ENCODE data around the gene FTCDNL1. TPM values are rescaled to one million over a fixed set of nuclear protein-coding genes. Genes with fewer than 3 reads are reported as not detected.

Gene FTCDNL1
- total RNA-seq, 1 experiment from 2014 or later = 2.0 TPM

- Histone ChIP-seq H4K8ac (replicated peaks; ENCODE audit: insufficient read length, low read depth, low read length) (no peak overlapping the region), H3K79me1 (ENCODE audit: insufficient read depth, low read depth, low read length, poor library complexity, severe bottlenecking) (no peaks in the 10 kb centered on the region), H4K91ac (ENCODE audit: insufficient read length, low read depth, low read length) (no peak overlapping the region), H3K27ac (ENCODE audit: insufficient read length, low read depth, low read length) (no peak overlapping the region), H2AFZ (ENCODE audit: low read length) (no peak overlapping the region), H2BK15ac (ENCODE audit: low read depth, low read length) (no peak overlapping the region), H3T11ph (ENCODE audit: low read length) (no peak overlapping the region), H3K23me2 (ENCODE audit: insufficient read length, low read depth, low read length, poor library complexity, severe bottlenecking) (no peaks in the 10 kb centered on the region), H3K23ac (ENCODE audit: insufficient read length, low read depth, low read length) (no peak overlapping the region), H3K18ac (ENCODE audit: insufficient read length, low read depth, low read length) (no peak overlapping the region), H3K9me3 (ENCODE audit: control insufficient read depth, low read depth, low read length) (no peaks in the 10 kb centered on the region), H3K14ac (ENCODE audit: insufficient read depth, low read length) (no peak overlapping the region), H3K4me1 (ENCODE audit: insufficient read depth, low read length) (peaks cover 5% of the 10 kb centered on the region), H4K20me1 (ENCODE audit: control insufficient read depth, insufficient read depth, insufficient read length) (no peaks in the 10 kb centered on the region), H3K4me2 (ENCODE audit: insufficient read depth, insufficient read length, low read length) (no peak overlapping the region), H3K9ac (ENCODE audit: extremely low read depth, insufficient read length, low read length) (no peak overlapping the region), H3K56ac (ENCODE audit: insufficient read length, low read depth, low read length) (no peak overlapping the region), H3K4ac (ENCODE audit: low read depth, low read length) (no peak overlapping the region), H2BK12ac (ENCODE audit: insufficient read length, low read depth, low read length) (no peak overlapping the region), H3K79me2 (ENCODE audit: insufficient read depth, low read length) (no peaks in the 10 kb centered on the region), H2BK120ac (ENCODE audit: low read depth, low read length, poor library complexity, severe bottlenecking) (no peak overlapping the region), H3K27me3 (ENCODE audit: insufficient read depth, low read length) (no peaks in the 10 kb centered on the region), H2BK5ac (ENCODE audit: insufficient read length, low read length) (no peak overlapping the region), H2AK5ac (ENCODE audit: insufficient read length, low read length) (no peak overlapping the region), H4K5ac (ENCODE audit: insufficient read length, low read depth, low read length) (no peak overlapping the region), H2BK20ac (ENCODE audit: low read depth, low read length, poor library complexity, severe bottlenecking) (no peak overlapping the region)
- no peaks in the 10 kb centered on the region for H3K9me3 Mint-ChIP-seq
- H3K4me3 Mint-ChIP-seq = no peak overlapping the region
- DNase-seq = no peak
- WGBS (ENCODE audit: extremely low coverage, insufficient read length, low lambda C conversion rate) = no CpG with 5 or more reads among the region's 3 CpGs
- no peaks in the 10 kb centered on the region for H3K27me3 Mint-ChIP-seq (ENCODE audit: low read depth)
- H3K36me3 Mint-ChIP-seq (ENCODE audit: insufficient read depth in 1 of 3, low read depth in 3 of 3) = no peaks in the 10 kb centered on the region
- H3K4me1 Mint-ChIP-seq = peaks cover 28 to 30% of the 10 kb centered on the region in 2 experiments
- TF ChIP-seq CTCF (conservative IDR thresholded peaks at IDR 0.05) = no peak
- H3K27ac Mint-ChIP-seq = no peak overlapping the region
Observed at GRCh38 chr2:199791326-199791725, 59.7 kb downstream of the FTCDNL1 start.

All from H9 (cell line).